H9 (cell line): ENCODE data around the gene PSTPIP1. TPM values are rescaled to one million over a fixed set of nuclear protein-coding genes. Genes with fewer than 3 reads are reported as not detected.

Experiments used
- DNase-seq: peaks from one replicate; pipeline ENCODE4 v3.0.0-alpha.2; 2017
- H2AFZ ChIP-seq: one replicate; pipeline ENCODE4 v1.6.1; 2013; ENCODE audit warnings: mild to moderate bottlenecking, low read length, control low read depth, moderate library complexity
- H2AK5ac ChIP-seq: 2 replicates; pipeline ENCODE4 v1.6.1; 2013; ENCODE audit warnings: low read length, control low read depth, mixed read lengths; ENCODE audit not compliant: insufficient read length
- H2BK120ac ChIP-seq: one replicate; pipeline ENCODE4 v1.6.1; 2013; ENCODE audit warnings: low read depth, mild to moderate bottlenecking, low read length, control low read depth, inconsistent platforms; ENCODE audit not compliant: poor library complexity, severe bottlenecking
- H2BK12ac ChIP-seq: 2 replicates; pipeline ENCODE4 v1.6.1; 2013; ENCODE audit warnings: low read length, control low read depth, mixed read lengths, low read depth; ENCODE audit not compliant: insufficient read length
- H2BK15ac ChIP-seq: 2 replicates; pipeline ENCODE4 v1.6.1; 2013; ENCODE audit warnings: low read depth, low read length, control low read depth
- H2BK20ac ChIP-seq: one replicate; pipeline ENCODE4 v1.6.1; 2013; ENCODE audit warnings: low read depth, mild to moderate bottlenecking, low read length, control low read depth, inconsistent platforms; ENCODE audit not compliant: poor library complexity, severe bottlenecking
- H2BK5ac ChIP-seq: 2 replicates; pipeline ENCODE4 v1.6.1; 2013; ENCODE audit warnings: low read length, control low read depth, mixed read lengths; ENCODE audit not compliant: insufficient read length
- H3K14ac ChIP-seq: 2 replicates; pipeline ENCODE4 v1.6.1; 2013; ENCODE audit warnings: low read length, control low read depth; ENCODE audit not compliant: insufficient read depth
- H3K18ac ChIP-seq: 2 replicates; pipeline ENCODE4 v1.6.1; 2013; ENCODE audit warnings: low read depth, mild to moderate bottlenecking, mixed read lengths, low read length, control low read depth; ENCODE audit not compliant: insufficient read length
- H3K23ac ChIP-seq: 2 replicates; pipeline ENCODE4 v1.6.1; 2013; ENCODE audit warnings: low read length, control low read depth, mixed read lengths, low read depth; ENCODE audit not compliant: insufficient read length
- H3K23me2 ChIP-seq: 2 replicates; pipeline ENCODE4 v1.6.1; 2013; ENCODE audit warnings: low read depth, mild to moderate bottlenecking, mixed read lengths, low read length, control low read depth; ENCODE audit not compliant: insufficient read length, poor library complexity, severe bottlenecking
- H3K27ac ChIP-seq: 2 replicates; pipeline ENCODE4 v1.5.1; 2013; ENCODE audit warnings: low read length, control low read depth, mixed read lengths, low read depth; ENCODE audit not compliant: insufficient read length
- H3K27me3 ChIP-seq: 2 replicates; pipeline ENCODE4 v1.6.1; 2013; ENCODE audit warnings: low read length, control low read depth, inconsistent platforms; ENCODE audit not compliant: insufficient read depth
- H3K4ac ChIP-seq: 2 replicates; pipeline ENCODE4 v1.6.1; 2013; ENCODE audit warnings: low read depth, mild to moderate bottlenecking, control low read depth, inconsistent platforms, low read length, moderate library complexity
- H3K4me1 ChIP-seq: 2 replicates; pipeline ENCODE4 v1.6.1; 2013; ENCODE audit warnings: low read length, control low read depth, inconsistent platforms; ENCODE audit not compliant: insufficient read depth
- H3K4me2 ChIP-seq: 2 replicates; pipeline ENCODE4 v1.6.1; 2013; ENCODE audit warnings: low read length, control low read depth, mixed read lengths; ENCODE audit not compliant: insufficient read length, insufficient read depth
- H3K56ac ChIP-seq: 2 replicates; pipeline ENCODE4 v1.6.1; 2013; ENCODE audit warnings: low read depth, mild to moderate bottlenecking, mixed read lengths, low read length, control low read depth; ENCODE audit not compliant: insufficient read length
- H3K79me1 ChIP-seq: 2 replicates; pipeline ENCODE4 v1.6.1; 2013; ENCODE audit warnings: low read depth, mild to moderate bottlenecking, moderate library complexity, low read length, control low read depth, inconsistent platforms; ENCODE audit not compliant: insufficient read depth, poor library complexity, severe bottlenecking
- H3K79me2 ChIP-seq: 2 replicates; pipeline ENCODE4 v1.6.1; 2013; ENCODE audit warnings: low read length, control low read depth, inconsistent platforms; ENCODE audit not compliant: insufficient read depth
- H3K9ac ChIP-seq: 2 replicates; pipeline ENCODE4 v1.6.1; 2013; ENCODE audit warnings: low read length, control low read depth, mixed read lengths; ENCODE audit not compliant: insufficient read length; ENCODE audit errors: extremely low read depth
- H3K9me3 ChIP-seq: one replicate; pipeline ENCODE4 v1.6.1; 2013; ENCODE audit warnings: low read depth, low read length, inconsistent platforms; ENCODE audit not compliant: control insufficient read depth
- H3T11ph ChIP-seq: one replicate; pipeline ENCODE4 v1.6.1; 2013; ENCODE audit warnings: mild to moderate bottlenecking, low read length, control low read depth, inconsistent platforms
- H4K20me1 ChIP-seq: one replicate; pipeline ENCODE4 v1.6.1; 2013; ENCODE audit not compliant: control insufficient read depth, insufficient read length, insufficient read depth
- H4K5ac ChIP-seq: 2 replicates; pipeline ENCODE4 v1.6.1; 2013; ENCODE audit warnings: low read depth, mild to moderate bottlenecking, mixed read lengths, low read length, control low read depth; ENCODE audit not compliant: insufficient read length
- H4K8ac ChIP-seq: replicated peaks from 2 replicates; pipeline ENCODE4 v1.6.1; 2013; ENCODE audit warnings: low read length, control low read depth, mixed read lengths, low read depth; ENCODE audit not compliant: insufficient read length
- H4K91ac ChIP-seq: 2 replicates; pipeline ENCODE4 v1.6.1; 2013; ENCODE audit warnings: low read depth, mild to moderate bottlenecking, moderate library complexity, mixed read lengths, low read length, control low read depth; ENCODE audit not compliant: insufficient read length
- H3K27ac Mint-ChIP-seq, 3 experiments: 2 replicates in 2 of 3; 3 replicates in 1 of 3; pipeline ENCODE4 v1.8.0; 2020 to 2021; ENCODE audit warnings: mixed read lengths in 3 of 3, mild to moderate bottlenecking in 1 of 3, moderate library complexity in 1 of 3
- H3K27me3 Mint-ChIP-seq: 2 replicates; pipeline ENCODE4 v1.8.0; 2021; ENCODE audit warnings: low read depth, mild to moderate bottlenecking, moderate library complexity, mixed read lengths
- H3K36me3 Mint-ChIP-seq, 3 experiments: 2 replicates in 2 of 3; 3 replicates in 1 of 3; pipeline ENCODE4 v1.8.0; 2020 to 2021; ENCODE audit warnings: low read depth in 3 of 3, mixed read lengths in 3 of 3; ENCODE audit not compliant: insufficient read depth in 1 of 3
- H3K4me1 Mint-ChIP-seq, 2 experiments: 2 replicates each; pipeline ENCODE4 v1.8.0; 2020; ENCODE audit warnings: mixed read lengths in 2 of 2
- H3K4me3 Mint-ChIP-seq, 2 experiments: 2 replicates in 1 of 2; 3 replicates in 1 of 2; pipeline ENCODE4 v1.8.0; 2020 to 2021; ENCODE audit warnings: mild to moderate bottlenecking in 2 of 2, mixed read lengths in 2 of 2, moderate library complexity in 1 of 2
- H3K9me3 Mint-ChIP-seq, 2 experiments: 2 replicates in 1 of 2; 3 replicates in 1 of 2; pipeline ENCODE4 v1.8.0; 2020; ENCODE audit warnings: mild to moderate bottlenecking in 2 of 2, mixed read lengths in 2 of 2, moderate library complexity in 1 of 2
- CTCF ChIP-seq: fragments of 200-600 bp; sonication (generic); conservative IDR thresholded peaks from 3 replicates; pipeline ENCODE4 v1.8.0; 2021; ENCODE audit warnings: antibody characterized with exemption, mild to moderate bottlenecking
- WGBS: extraction: QIAGEN DNeasy Blood & Tissue Kit; methylation state at CpG from one replicate; pipeline ENCODE4 v1.1.7; 2013; ENCODE audit warnings: missing lambda C conversion rate, low lambda C conversion rate, mixed read lengths; ENCODE audit not compliant: insufficient read length; ENCODE audit errors: extremely low coverage; 5-methylcytosine and 5-hydroxymethylcytosine counted together
- total RNA-seq: library from RNA; stranded (reverse); gene quantifications from 2 replicates; pipeline ENCODE4 v1.2.1, GENCODE V29; 2021

PSTPIP1 gene
- total RNA-seq, 1 experiment from 2014 or later = 1.8 TPM

GRCh38 chr15:76979331-76979925 is 15.5 kb upstream of the PSTPIP1 start:
- TF ChIP-seq CTCF = no peak
- Histone ChIP-seq H4K20me1 (no peaks in the 10 kb centered on the region), H3K4me2 (no peak overlapping the region), H3K4ac (no peak overlapping the region), H3K9ac (no peak overlapping the region), H3K56ac (no peak overlapping the region), H3K23ac (no peak overlapping the region), H2AFZ (no peak overlapping the region), H3K79me1 (no peaks in the 10 kb centered on the region), H2AK5ac (no peak overlapping the region), H3K27ac (no peak overlapping the region), H2BK5ac (no peak overlapping the region), H4K5ac (no peak overlapping the region), H2BK120ac (no peak overlapping the region), H3K14ac (no peak overlapping the region; the same call in 1 of the 2 replicates), H2BK15ac (no peak overlapping the region), H4K8ac (no peak overlapping the region), H2BK12ac (no peak overlapping the region), H3K4me1 (no peaks in the 10 kb centered on the region), H3K27me3 (no peaks in the 10 kb centered on the region), H2BK20ac (no peak overlapping the region), H3T11ph (no peak overlapping the region), H4K91ac (no peak overlapping the region), H3K9me3 (no peaks in the 10 kb centered on the region), H3K79me2 (no peaks in the 10 kb centered on the region), H3K18ac (no peak overlapping the region), H3K23me2 (no peaks in the 10 kb centered on the region)
- H3K9me3 Mint-ChIP-seq = peaks cover 6 to 7% of the 10 kb centered on the region in 2 experiments; a peak in 2 of 5 replicates
- WGBS = no CpG with 5 or more reads among the region's 23 CpGs
- no peak overlapping the region for H3K4me3 Mint-ChIP-seq
- H3K4me1 Mint-ChIP-seq = peaks cover 6 to 14% of the 10 kb centered on the region in 2 experiments
- H3K27ac Mint-ChIP-seq = no peak overlapping the region
- no peak for DNase-seq
- H3K36me3 Mint-ChIP-seq = peaks cover 0 to 6% (median 4%) of the 10 kb centered on the region in 3 experiments; a peak in 2 of 7 replicates
- peaks cover 2% of the 10 kb centered on the region; the same call in 1 of the 2 replicates for H3K27me3 Mint-ChIP-seq
